ENCODE data around the gene DOCK3. TPM values are rescaled to one million over a fixed set of nuclear protein-coding genes. Genes with fewer than 3 reads are reported as not detected.
"Not testable (repeated sequence)": the region's sequence is repeated elsewhere in the genome, so short reads cannot be mapped to it uniquely, and the experiment has no call there.

Gene DOCK3
- polyA plus RNA-seq, 2 donors, result 0.93 to 2.8 TPM

- Histone ChIP-seq H3K27me3 (ENCODE audit: control insufficient read depth in 1 of 2, insufficient read depth in 2 of 2, low read length in 2 of 2) (no peaks in the 10 kb centered on the region), H3K4me3 (ENCODE audit: low read depth in 1 of 2, low read length in 2 of 2) (no peak overlapping the region), H3K9me3 (ENCODE audit: control insufficient read depth in 2 of 2, insufficient read depth in 1 of 2, low read depth in 1 of 2, low read length in 1 of 2) (peaks cover 0 to 5% of the 10 kb centered on the region in 2 donors), H3K4me1 (ENCODE audit: control insufficient read depth in 2 of 2, insufficient read depth in 2 of 2, low read length in 1 of 2) (no peaks in the 10 kb centered on the region), H3K36me3 (ENCODE audit: control insufficient read depth in 2 of 2, insufficient read depth in 2 of 2, low read length in 1 of 2) (no peaks in the 10 kb centered on the region), H3K27ac (ENCODE audit: low read depth in 2 of 2, low read length in 1 of 2) (no peak overlapping the region)
- 84 to 87% methylated on average over 17 to 20 of the region's 20 CpGs for WGBS, 2 donors
Measured at GRCh38 chr3:50930371-50931208, 255.9 kb downstream of the DOCK3 start.

GRCh38 chr3:50932918-50933317, 258.2 kb downstream of the DOCK3 start:
- 68% methylated on average over 2 of the region's 2 CpGs for WGBS, 2 donors
- H3K4me1 ChIP-seq (ENCODE audit: control insufficient read depth in 2 of 2, insufficient read depth in 2 of 2, low read length in 1 of 2); H3K27me3 ChIP-seq (ENCODE audit: control insufficient read depth in 1 of 2, insufficient read depth in 2 of 2, low read length in 2 of 2); H3K36me3 ChIP-seq (ENCODE audit: control insufficient read depth in 2 of 2, insufficient read depth in 2 of 2, low read length in 1 of 2); H3K9me3 ChIP-seq (ENCODE audit: control insufficient read depth in 2 of 2, insufficient read depth in 1 of 2, low read depth in 1 of 2, low read length in 1 of 2); H3K4me3 ChIP-seq (ENCODE audit: low read depth in 1 of 2, low read length in 2 of 2); H3K27ac ChIP-seq (ENCODE audit: low read depth in 2 of 2, low read length in 1 of 2): not testable (repeated sequence)

GRCh38 chr3:50936389-50936788, 261.7 kb downstream of the DOCK3 start:
- Histone ChIP-seq H3K9me3 (ENCODE audit: control insufficient read depth in 2 of 2, insufficient read depth in 1 of 2, low read depth in 1 of 2, low read length in 1 of 2) (peaks cover 0 to 3% of the 10 kb centered on the region in 2 donors), H3K27me3 (ENCODE audit: control insufficient read depth in 1 of 2, insufficient read depth in 2 of 2, low read length in 2 of 2) (no peaks in the 10 kb centered on the region), H3K27ac (ENCODE audit: low read depth in 2 of 2, low read length in 1 of 2) (no peak overlapping the region), H3K4me1 (ENCODE audit: control insufficient read depth in 2 of 2, insufficient read depth in 2 of 2, low read length in 1 of 2) (no peaks in the 10 kb centered on the region), H3K36me3 (ENCODE audit: control insufficient read depth in 2 of 2, insufficient read depth in 2 of 2, low read length in 1 of 2) (no peaks in the 10 kb centered on the region), H3K4me3 (ENCODE audit: low read depth in 1 of 2, low read length in 2 of 2) (no peak overlapping the region)
- 92 to 96% methylated on average over 2 of the region's 2 CpGs for WGBS, 2 donors

GRCh38 chr3:50947419-50947818, 272.7 kb downstream of the DOCK3 start:
- H3K27me3 ChIP-seq (ENCODE audit: control insufficient read depth in 1 of 2, insufficient read depth in 2 of 2, low read length in 2 of 2), result no peaks in the 10 kb centered on the region
- H3K36me3 ChIP-seq (ENCODE audit: control insufficient read depth in 2 of 2, insufficient read depth in 2 of 2, low read length in 1 of 2), result no peaks in the 10 kb centered on the region
- 93 to 95% methylated on average over 2 of the region's 2 CpGs for WGBS, 2 donors
- no peaks in the 10 kb centered on the region for H3K9me3 ChIP-seq (ENCODE audit: control insufficient read depth in 2 of 2, insufficient read depth in 1 of 2, low read depth in 1 of 2, low read length in 1 of 2)
- no peaks in the 10 kb centered on the region for H3K4me1 ChIP-seq (ENCODE audit: control insufficient read depth in 2 of 2, insufficient read depth in 2 of 2, low read length in 1 of 2)
- H3K27ac ChIP-seq (ENCODE audit: low read depth in 2 of 2, low read length in 1 of 2), result no peak overlapping the region
- no peak overlapping the region for H3K4me3 ChIP-seq (ENCODE audit: low read depth in 1 of 2, low read length in 2 of 2)

GRCh38 chr3:50950591-50950990, 275.9 kb downstream of the DOCK3 start:
- H3K4me3 ChIP-seq (ENCODE audit: low read depth in 1 of 2, low read length in 2 of 2), result no peak overlapping the region
- H3K27ac ChIP-seq (ENCODE audit: low read depth in 2 of 2, low read length in 1 of 2), result no peak overlapping the region
- 37 to 53% methylated on average over 2 of the region's 2 CpGs for WGBS, 2 donors
- no peaks in the 10 kb centered on the region for H3K27me3 ChIP-seq (ENCODE audit: control insufficient read depth in 1 of 2, insufficient read depth in 2 of 2, low read length in 2 of 2)
- no peaks in the 10 kb centered on the region for H3K4me1 ChIP-seq (ENCODE audit: control insufficient read depth in 2 of 2, insufficient read depth in 2 of 2, low read length in 1 of 2)
- no peaks in the 10 kb centered on the region for H3K36me3 ChIP-seq (ENCODE audit: control insufficient read depth in 2 of 2, insufficient read depth in 2 of 2, low read length in 1 of 2)
- H3K9me3 ChIP-seq (ENCODE audit: control insufficient read depth in 2 of 2, insufficient read depth in 1 of 2, low read depth in 1 of 2, low read length in 1 of 2), result no peaks in the 10 kb centered on the region

- 73 to 74% methylated on average over 5 of the region's 5 CpGs for WGBS, 2 donors
- H3K36me3 ChIP-seq (ENCODE audit: control insufficient read depth in 2 of 2, insufficient read depth in 2 of 2, low read length in 1 of 2), result no peaks in the 10 kb centered on the region
- H3K27ac ChIP-seq (ENCODE audit: low read depth in 2 of 2, low read length in 1 of 2), result no peak overlapping the region
- H3K4me1 ChIP-seq (ENCODE audit: control insufficient read depth in 2 of 2, insufficient read depth in 2 of 2, low read length in 1 of 2), result no peaks in the 10 kb centered on the region
- no peaks in the 10 kb centered on the region for H3K9me3 ChIP-seq (ENCODE audit: control insufficient read depth in 2 of 2, insufficient read depth in 1 of 2, low read depth in 1 of 2, low read length in 1 of 2)
- no peak overlapping the region for H3K4me3 ChIP-seq (ENCODE audit: low read depth in 1 of 2, low read length in 2 of 2)
- no peaks in the 10 kb centered on the region for H3K27me3 ChIP-seq (ENCODE audit: control insufficient read depth in 1 of 2, insufficient read depth in 2 of 2, low read length in 2 of 2)
Measured at GRCh38 chr3:50953825-50954414, 279.2 kb downstream of the DOCK3 start.

- no peaks in the 10 kb centered on the region for H3K9me3 ChIP-seq (ENCODE audit: control insufficient read depth in 2 of 2, insufficient read depth in 1 of 2, low read depth in 1 of 2, low read length in 1 of 2)
- H3K27ac ChIP-seq (ENCODE audit: low read depth in 2 of 2, low read length in 1 of 2), result no peak overlapping the region
- H3K27me3 ChIP-seq (ENCODE audit: control insufficient read depth in 1 of 2, insufficient read depth in 2 of 2, low read length in 2 of 2), result no peaks in the 10 kb centered on the region
- H3K4me3 ChIP-seq (ENCODE audit: low read depth in 1 of 2, low read length in 2 of 2), result no peak overlapping the region
- H3K36me3 ChIP-seq (ENCODE audit: control insufficient read depth in 2 of 2, insufficient read depth in 2 of 2, low read length in 1 of 2), result no peaks in the 10 kb centered on the region
- WGBS, 2 donors, result 61 to 71% methylated on average over 1 of the region's 1 CpG
- H3K4me1 ChIP-seq (ENCODE audit: control insufficient read depth in 2 of 2, insufficient read depth in 2 of 2, low read length in 1 of 2), result no peaks in the 10 kb centered on the region
Measured at GRCh38 chr3:50961386-50961785, 286.7 kb downstream of the DOCK3 start.

GRCh38 chr3:50971487-50971924, 296.8 kb downstream of the DOCK3 start:
- Histone ChIP-seq H3K4me3 (ENCODE audit: low read depth in 1 of 2, low read length in 2 of 2) (no peak overlapping the region), H3K4me1 (ENCODE audit: control insufficient read depth in 2 of 2, insufficient read depth in 2 of 2, low read length in 1 of 2) (no peaks in the 10 kb centered on the region), H3K27ac (ENCODE audit: low read depth in 2 of 2, low read length in 1 of 2) (no peak overlapping the region), H3K9me3 (ENCODE audit: control insufficient read depth in 2 of 2, insufficient read depth in 1 of 2, low read depth in 1 of 2, low read length in 1 of 2) (peaks cover 0 to 3% of the 10 kb centered on the region in 2 donors), H3K36me3 (ENCODE audit: control insufficient read depth in 2 of 2, insufficient read depth in 2 of 2, low read length in 1 of 2) (no peaks in the 10 kb centered on the region), H3K27me3 (ENCODE audit: control insufficient read depth in 1 of 2, insufficient read depth in 2 of 2, low read length in 2 of 2) (no peaks in the 10 kb centered on the region)
- 5 to 8% methylated on average over 3 of the region's 3 CpGs for WGBS, 2 donors

- Histone ChIP-seq H3K27ac (ENCODE audit: low read depth in 2 of 2, low read length in 1 of 2) (no peak overlapping the region), H3K36me3 (ENCODE audit: control insufficient read depth in 2 of 2, insufficient read depth in 2 of 2, low read length in 1 of 2) (no peaks in the 10 kb centered on the region), H3K9me3 (ENCODE audit: control insufficient read depth in 2 of 2, insufficient read depth in 1 of 2, low read depth in 1 of 2, low read length in 1 of 2) (peaks cover 0 to 3% of the 10 kb centered on the region in 2 donors), H3K4me1 (ENCODE audit: control insufficient read depth in 2 of 2, insufficient read depth in 2 of 2, low read length in 1 of 2) (no peaks in the 10 kb centered on the region), H3K27me3 (ENCODE audit: control insufficient read depth in 1 of 2, insufficient read depth in 2 of 2, low read length in 2 of 2) (no peaks in the 10 kb centered on the region), H3K4me3 (ENCODE audit: low read depth in 1 of 2, low read length in 2 of 2) (no peak overlapping the region)
- 89 to 94% methylated on average over 2 of the region's 2 CpGs for WGBS, 2 donors
Measured at GRCh38 chr3:50972029-50972428, 297.3 kb downstream of the DOCK3 start.

- H3K36me3 ChIP-seq (ENCODE audit: control insufficient read depth in 2 of 2, insufficient read depth in 2 of 2, low read length in 1 of 2); H3K4me3 ChIP-seq (ENCODE audit: low read depth in 1 of 2, low read length in 2 of 2); H3K27ac ChIP-seq (ENCODE audit: low read depth in 2 of 2, low read length in 1 of 2); H3K27me3 ChIP-seq (ENCODE audit: control insufficient read depth in 1 of 2, insufficient read depth in 2 of 2, low read length in 2 of 2); H3K4me1 ChIP-seq (ENCODE audit: control insufficient read depth in 2 of 2, insufficient read depth in 2 of 2, low read length in 1 of 2); H3K9me3 ChIP-seq (ENCODE audit: control insufficient read depth in 2 of 2, insufficient read depth in 1 of 2, low read depth in 1 of 2, low read length in 1 of 2): not testable (repeated sequence)
- 58 to 73% methylated on average over 8 to 18 of the region's 18 CpGs for WGBS, 2 donors
Measured at GRCh38 chr3:50978586-50978985, 303.9 kb downstream of the DOCK3 start.

Data from esophagus (tissue), 2 donors.